SK-N-MC (cell line): ENCODE results near the gene CUX1.

Experiments used
- DNase-seq: peaks from one replicate; pipeline ENCODE4 v3.0.0-alpha.2; 2011; ENCODE audit warnings: low read depth, low spot score
- H3K27ac ChIP-seq: fragments of 200-600 bp; sonication (generic); 2 replicates; pipeline ENCODE4 v1.5.1; 2016; ENCODE audit warnings: mixed run types
- H3K36me3 ChIP-seq: fragments of 200-600 bp; sonication (generic); 2 replicates; pipeline ENCODE4 v1.6.1; 2017; ENCODE audit warnings: antibody characterized with exemption, low read length, mixed read lengths; ENCODE audit not compliant: insufficient read depth
- H3K4me3 ChIP-seq: fragments of 200-600 bp; sonication (generic); 2 replicates; pipeline ENCODE4 v1.5.1; 2016
- H3K9ac ChIP-seq: fragments of 200-600 bp; sonication (generic); 2 replicates; pipeline ENCODE4 v1.8.0; 2017; ENCODE audit warnings: mixed run types, mixed read lengths; ENCODE audit not compliant: insufficient read length
- H3K9me3 ChIP-seq: fragments of 200-600 bp; sonication (generic); 2 replicates; pipeline ENCODE4 v1.6.1; 2017; ENCODE audit warnings: low read depth, mild to moderate bottlenecking, antibody characterized with exemption, low read length, moderate library complexity, mixed read lengths
- EZH2 ChIP-seq: fragments of 200-600 bp; sonication (generic); IDR thresholded peaks from one replicate; pipeline ENCODE4 v1.6.1; 2017; ENCODE audit warnings: antibody characterized with exemption
- FOXP2 ChIP-seq: optimal IDR thresholded peaks from 2 replicates; pipeline ENCODE3; 2011; ENCODE audit warnings: mild to moderate bottlenecking, moderate library complexity; ENCODE audit not compliant: insufficient read depth; ENCODE audit errors: extremely low read length, control extremely low read depth
- POLR2AphosphoS5 ChIP-seq: IDR thresholded peaks from 2 replicates; pipeline ENCODE4 v1.6.1; 2012; ENCODE audit warnings: mild to moderate bottlenecking, low read depth, low read length, borderline replicate concordance

CUX1 gene

GRCh38 chr7:101996876-101997275 lies 179.4 kb downstream of the CUX1 start:
- H3K9me3 ChIP-seq: no peaks in the 10 kb centered on the region
- no peak overlapping the region for H3K4me3 ChIP-seq
- no peak overlapping the region for H3K9ac ChIP-seq
- no peak for DNase-seq
- H3K36me3 ChIP-seq: no peaks in the 10 kb centered on the region
- no peak for TF ChIP-seq FOXP2
- no peak for TF ChIP-seq POLR2AphosphoS5
- no peak for TF ChIP-seq EZH2
- H3K27ac ChIP-seq: no peak overlapping the region

DNA sequence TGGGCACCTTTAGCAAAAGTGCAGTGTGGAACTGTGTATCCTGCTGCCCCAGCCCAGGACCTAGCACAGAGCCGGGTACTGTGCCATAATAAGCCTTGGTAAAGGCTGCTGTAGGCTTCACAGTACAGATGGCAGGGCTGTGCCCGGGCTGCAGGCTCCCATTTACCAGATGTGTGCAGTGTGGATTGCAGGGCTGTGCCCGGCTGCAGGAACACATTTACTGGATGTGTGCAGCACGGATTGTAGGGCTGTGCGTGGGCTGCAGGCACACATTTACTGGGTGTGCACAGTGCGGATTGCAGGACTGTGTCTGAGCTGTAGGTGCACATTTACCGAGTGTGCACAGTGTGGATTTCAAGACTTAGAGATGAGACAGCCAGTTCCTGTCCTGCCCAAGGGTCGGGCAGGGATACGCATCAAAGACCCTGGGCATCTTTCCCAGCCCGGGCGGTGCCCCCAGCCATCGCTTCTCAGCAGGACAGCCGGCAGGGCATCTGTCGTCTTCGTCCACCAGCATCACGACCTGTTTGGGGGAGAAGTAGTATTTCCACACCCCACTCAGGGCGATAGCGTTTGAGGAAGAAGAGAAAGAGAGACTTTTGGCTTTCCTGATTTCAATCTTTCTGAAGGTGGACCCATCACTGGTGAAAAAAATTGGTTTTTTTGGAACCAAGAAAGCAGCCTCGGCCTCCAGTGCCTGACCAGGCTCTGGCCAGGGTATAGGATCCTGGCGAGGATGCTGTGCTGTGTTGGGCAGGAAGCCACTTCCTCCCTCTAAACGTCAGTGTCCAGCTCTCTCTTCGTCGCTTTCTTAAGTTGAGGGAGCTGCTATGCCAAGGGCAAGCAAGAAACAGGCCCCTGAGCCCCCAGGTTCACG lies 180.8 kb downstream of the CUX1 start:
- H3K4me3 ChIP-seq: no peak overlapping the region
- TF ChIP-seq POLR2AphosphoS5 (no peak), EZH2 (no peak), FOXP2 (no peak)
- no peaks in the 10 kb centered on the region for H3K9me3 ChIP-seq
- H3K27ac ChIP-seq: no peak overlapping the region
- no peak overlapping the region for H3K9ac ChIP-seq
- no peak for DNase-seq
- no peaks in the 10 kb centered on the region for H3K36me3 ChIP-seq

- no peaks in the 10 kb centered on the region for H3K9me3 ChIP-seq
- no peaks in the 10 kb centered on the region for H3K36me3 ChIP-seq
- H3K9ac ChIP-seq: no peak overlapping the region
- DNase-seq: no peak
- no peak for TF ChIP-seq EZH2
- H3K27ac ChIP-seq: no peak overlapping the region
- no peak overlapping the region for H3K4me3 ChIP-seq
Measured at GRCh38 chr7:101998906-101999240, 181.4 kb downstream of the CUX1 start.

DNA sequence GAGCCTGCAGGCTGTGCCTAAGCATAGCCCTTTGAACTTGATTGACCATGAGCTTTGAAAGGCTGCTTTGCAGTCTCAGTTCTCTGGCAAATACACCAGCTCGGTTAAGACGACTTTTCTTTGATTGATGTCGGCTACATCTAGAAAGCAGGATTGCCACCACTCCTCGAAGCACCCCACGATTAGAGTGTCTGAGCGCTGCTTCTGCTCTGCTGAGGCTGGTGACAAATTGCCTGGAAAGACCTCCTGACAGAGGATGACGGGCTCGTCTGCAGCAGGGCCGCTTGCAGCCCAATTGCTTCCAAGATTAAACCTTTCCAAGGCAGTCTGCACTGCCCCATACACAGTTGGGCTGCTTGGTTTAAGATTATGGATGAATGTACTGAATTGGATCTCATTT lies 182.0 kb downstream of the CUX1 start:
- Histone ChIP-seq H3K9ac (no peak overlapping the region), H3K27ac (no peak overlapping the region), H3K9me3 (no peaks in the 10 kb centered on the region), H3K36me3 (no peaks in the 10 kb centered on the region), H3K4me3 (no peak overlapping the region)
- TF ChIP-seq POLR2AphosphoS5 (no peak), FOXP2 (no peak), EZH2 (no peak)
- DNase-seq: no peak

DNA sequence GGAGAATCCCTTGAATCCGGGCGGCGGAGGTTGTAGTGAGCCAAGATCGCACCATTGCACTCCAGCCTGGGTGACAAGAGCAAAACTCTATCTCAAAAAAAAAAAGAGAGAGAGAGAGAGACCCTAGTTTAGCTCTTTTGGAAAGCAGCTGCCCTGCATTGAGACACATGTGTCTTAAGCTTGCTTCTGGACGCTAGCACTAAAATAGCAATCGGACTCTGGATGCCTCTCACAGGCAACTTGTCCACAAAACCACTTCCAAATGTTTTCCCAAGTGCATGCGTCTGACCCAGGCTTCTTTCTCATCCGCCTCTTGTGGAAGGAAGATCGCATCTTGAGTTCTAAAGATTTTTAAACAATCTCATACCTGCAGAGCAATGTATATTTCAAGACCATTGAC lies 182.7 kb downstream of the CUX1 start:
- H3K36me3 ChIP-seq: no peaks in the 10 kb centered on the region
- H3K9me3 ChIP-seq: no peaks in the 10 kb centered on the region
- no peak overlapping the region for H3K4me3 ChIP-seq
- no peak for DNase-seq
- no peak overlapping the region for H3K27ac ChIP-seq
- no peak for TF ChIP-seq EZH2
- TF ChIP-seq POLR2AphosphoS5: no peak
- TF ChIP-seq FOXP2: no peak
- no peak overlapping the region for H3K9ac ChIP-seq

GRCh38 chr7:102004229-102004628 lies 186.8 kb downstream of the CUX1 start:
- Histone ChIP-seq H3K9ac (no peak overlapping the region), H3K4me3 (no peak overlapping the region), H3K9me3 (no peaks in the 10 kb centered on the region), H3K36me3 (no peaks in the 10 kb centered on the region), H3K27ac (no peak overlapping the region)
- no peak for DNase-seq
- TF ChIP-seq FOXP2 (no peak), EZH2 (no peak), POLR2AphosphoS5 (no peak)

GRCh38 chr7:102004848-102005247 lies 187.4 kb downstream of the CUX1 start:
- H3K27ac ChIP-seq: no peak overlapping the region
- H3K9ac ChIP-seq: no peak overlapping the region
- TF ChIP-seq FOXP2 (no peak), EZH2 (no peak)

GRCh38 chr7:102005933-102006480 lies 188.6 kb downstream of the CUX1 start:
- Histone ChIP-seq H3K9me3 (no peaks in the 10 kb centered on the region), H3K36me3 (no peaks in the 10 kb centered on the region), H3K27ac (no peak overlapping the region), H3K9ac (no peak overlapping the region), H3K4me3 (no peak overlapping the region)
- DNase-seq: no peak
- TF ChIP-seq EZH2: no peak
- no peak for TF ChIP-seq POLR2AphosphoS5
- TF ChIP-seq FOXP2: no peak

More at GRCh38 chr7:102004848-102005247, 187.4 kb downstream of the CUX1 start:
- DNase-seq: no peak
- Histone ChIP-seq H3K36me3 (no peaks in the 10 kb centered on the region), H3K9me3 (no peaks in the 10 kb centered on the region), H3K4me3 (no peak overlapping the region)

DNA sequence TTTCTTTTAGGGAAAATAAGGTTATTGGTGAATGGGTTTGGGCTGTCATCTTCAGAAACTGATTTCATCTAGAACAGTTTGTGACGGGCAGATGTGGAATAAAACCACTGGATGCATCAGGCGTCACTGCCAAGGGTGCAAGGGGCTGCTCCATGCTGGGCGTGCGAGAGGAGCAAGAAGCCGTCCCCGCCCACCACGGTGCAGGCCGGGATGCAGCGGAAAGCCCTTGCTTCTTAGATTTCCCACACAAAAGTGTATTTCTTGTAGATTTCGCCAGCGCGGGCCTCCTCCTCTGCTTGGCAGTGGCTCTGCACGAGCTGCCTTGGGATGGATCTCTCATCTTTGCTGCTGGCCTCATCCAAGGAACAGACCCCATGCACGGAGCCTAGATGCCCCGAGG lies 189.3 kb downstream of the CUX1 start:
- Histone ChIP-seq H3K4me3 (no peak overlapping the region), H3K27ac (no peak overlapping the region), H3K36me3 (no peaks in the 10 kb centered on the region), H3K9ac (no peak overlapping the region), H3K9me3 (no peaks in the 10 kb centered on the region)
- DNase-seq: no peak
- TF ChIP-seq POLR2AphosphoS5: no peak
- TF ChIP-seq FOXP2: no peak
- no peak for TF ChIP-seq EZH2
